Endothelial cell of hepatic sinusoid (primary cell): ENCODE data around the gene SLC6A17.

Experiments used
- in situ Hi-C: cut with HindIII; loops from 2 replicates; pipeline ENCODE4 v1.10.0; 2017; ENCODE audit warnings: low sequenced_read_pairs

The SLC6A17 gene

GRCh38 chr1:110237386-110238152 lies 87.3 kb downstream of the SLC6A17 start:
- in situ Hi-C loops, result no loop called here

- in situ Hi-C loops, result no loop called here
Measured at GRCh38 chr1:110239441-110240430, 89.4 kb downstream of the SLC6A17 start.

- in situ Hi-C loops, result no loop called here
Measured at GRCh38 chr1:110240476-110241210, 90.3 kb downstream of the SLC6A17 start.

- in situ Hi-C loops, result no loop called here
Measured at GRCh38 chr1:110241516-110241915, 91.2 kb downstream of the SLC6A17 start.

DNA sequence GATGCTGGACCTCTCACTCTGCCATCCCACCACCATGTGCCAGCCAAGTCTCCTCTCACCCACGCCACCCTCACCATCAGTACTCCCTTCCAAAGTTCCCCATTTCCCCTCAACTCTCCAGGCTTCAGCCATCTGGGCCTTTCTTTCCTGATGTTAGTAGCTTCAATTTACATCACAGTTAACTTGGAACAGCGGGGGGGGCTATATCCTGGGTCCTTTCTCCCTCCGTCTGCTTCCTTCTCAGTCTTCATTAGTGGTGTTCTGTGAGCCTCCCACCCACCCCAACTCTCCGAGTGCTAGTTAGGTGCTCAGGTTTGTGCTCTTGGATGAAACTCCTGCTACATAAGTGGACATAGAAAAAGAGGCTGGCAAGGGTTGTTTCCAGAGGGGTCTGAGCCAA lies 91.8 kb downstream of the SLC6A17 start:
- in situ Hi-C loops, result no loop called here

DNA sequence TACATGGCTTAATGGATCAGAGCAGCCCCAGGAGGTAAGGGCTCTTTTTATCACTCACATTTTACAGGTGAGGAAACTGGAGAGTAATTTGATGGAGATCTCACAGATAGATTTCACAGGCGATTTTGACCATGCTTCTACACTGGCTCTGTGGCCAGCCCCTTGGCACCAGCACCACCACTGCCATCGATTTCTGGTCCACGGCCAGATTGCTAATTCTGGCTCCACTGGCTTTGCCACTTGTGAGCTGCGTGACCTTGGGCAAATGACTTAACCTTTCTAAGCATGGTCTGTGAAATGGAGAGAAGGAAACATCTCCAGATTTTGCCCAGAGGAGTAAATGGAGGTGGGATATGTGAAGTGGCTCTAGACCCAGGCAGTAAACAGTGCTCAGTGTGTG lies 92.4 kb downstream of the SLC6A17 start:
- in situ Hi-C loops, result no loop called here

GRCh38 chr1:110243146-110243545 lies 92.9 kb downstream of the SLC6A17 start:
- in situ Hi-C loops, result no loop called here

- in situ Hi-C loops, result no loop called here
Measured at GRCh38 chr1:110243574-110243973, 93.3 kb downstream of the SLC6A17 start.

DNA sequence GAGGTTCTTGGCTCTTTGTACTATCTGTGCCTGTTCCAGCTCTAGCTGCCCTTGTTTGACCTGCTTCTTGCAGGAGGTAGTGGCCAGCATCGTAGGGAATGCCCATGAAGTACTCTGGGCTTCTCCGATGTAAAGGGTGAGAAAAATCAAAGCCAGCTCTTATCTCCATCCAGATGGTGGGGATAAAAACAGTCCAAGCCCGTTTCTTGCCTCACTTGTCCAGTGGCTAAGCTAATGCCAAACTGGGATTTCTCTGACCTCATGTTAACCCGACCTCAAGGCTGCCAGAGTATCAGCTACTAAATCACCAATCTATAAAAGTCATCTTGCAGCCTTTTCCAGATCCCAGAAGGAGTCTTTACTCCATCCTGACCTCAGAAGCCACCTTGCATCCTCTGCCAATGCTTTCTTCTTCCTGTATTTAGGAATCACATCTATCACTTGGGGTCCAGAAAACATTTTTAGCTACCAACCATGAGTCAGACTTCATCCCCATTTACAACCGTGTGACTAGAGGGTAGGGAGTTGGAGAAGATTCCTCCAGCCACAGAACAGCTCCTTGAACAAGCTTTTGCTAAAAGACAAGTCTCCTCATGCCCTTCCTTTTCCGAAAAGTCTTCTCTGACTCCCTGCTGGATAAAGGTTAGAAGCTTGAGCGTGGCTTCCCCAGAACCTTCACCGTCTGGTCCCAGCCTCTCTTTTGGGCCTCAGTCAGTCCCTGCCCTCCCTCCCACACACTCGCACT lies 95.8 kb downstream of the SLC6A17 start:
- in situ Hi-C loops, result loop anchor here (5.0 kb wide), 1 partner anchor 84 kb away; no protein-coding TSS in a partner anchor

- in situ Hi-C loops, result loop anchor here (5.0 kb wide), 1 partner anchor 86 kb away; no protein-coding TSS in a partner anchor
Measured at GRCh38 chr1:110248746-110249145, 98.5 kb downstream of the SLC6A17 start.

DNA sequence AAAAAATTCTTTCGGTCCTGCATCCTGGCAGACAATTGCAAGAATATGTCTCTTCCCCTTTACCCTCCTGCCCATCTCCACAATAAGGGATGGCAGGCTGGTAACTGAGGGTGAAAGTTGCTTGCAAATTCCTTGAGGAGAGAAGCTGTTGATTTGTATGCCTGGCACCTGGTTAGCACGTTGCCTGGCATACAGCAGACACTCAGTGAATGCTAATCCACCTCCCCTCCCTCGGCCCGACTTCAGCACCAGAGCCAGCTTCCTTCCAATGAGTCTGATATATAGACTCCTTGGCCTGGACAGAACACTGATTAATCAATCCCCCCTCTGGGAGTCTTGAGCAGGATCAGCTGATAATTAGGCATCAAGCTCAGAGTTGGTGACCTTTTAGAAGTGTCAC lies 99.0 kb downstream of the SLC6A17 start:
- in situ Hi-C loops, result loop anchor here (5.0 kb wide), 1 partner anchor 87 kb away; no protein-coding TSS in a partner anchor

DNA sequence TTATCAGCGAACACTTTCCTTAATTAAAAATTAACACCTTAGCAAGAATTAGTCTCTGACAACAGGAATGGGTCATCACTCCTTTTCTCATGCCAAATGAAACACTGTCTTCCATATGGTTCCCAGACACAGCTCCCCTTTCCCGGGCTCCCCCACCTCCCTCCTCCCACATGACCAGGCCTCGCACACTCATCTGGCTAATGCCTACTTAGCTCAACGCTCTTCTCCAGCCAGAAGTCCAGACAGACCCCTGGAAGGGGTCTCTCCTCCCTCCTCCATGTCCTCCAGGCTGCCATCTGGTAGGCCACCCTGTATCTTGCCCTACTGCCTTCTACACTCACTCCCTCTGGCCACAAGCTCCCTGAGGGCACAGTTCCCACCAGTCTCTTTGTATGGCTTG lies 99.7 kb downstream of the SLC6A17 start:
- in situ Hi-C loops, result no loop called here

DNA sequence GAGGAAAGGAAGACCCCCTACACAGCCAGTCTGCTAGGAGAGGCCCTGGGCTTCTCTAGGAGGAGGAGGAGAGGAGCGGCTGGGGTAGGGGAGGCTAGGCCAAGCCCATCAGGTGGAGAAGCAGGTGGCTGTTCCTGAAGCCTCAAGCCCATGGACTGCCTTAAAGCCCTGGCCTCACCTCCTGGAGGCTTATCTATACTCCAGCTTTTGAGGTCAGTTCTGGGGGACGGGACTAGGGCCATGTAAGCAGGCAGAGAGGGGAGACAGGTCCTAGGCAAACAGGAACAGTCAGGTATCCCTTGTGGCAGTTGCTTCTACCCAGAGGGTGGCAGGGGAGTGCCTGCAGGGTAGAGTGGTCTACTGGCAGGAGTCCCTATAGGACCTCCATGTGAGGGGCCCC lies 100.5 kb downstream of the SLC6A17 start:
- in situ Hi-C loops, result no loop called here
